Esophagus muscularis mucosa (tissue), 3 donors: ENCODE data around the gene ADAR.

Experiments
- POLR2A ChIP-seq: fragments of 450-650 bp; IDR thresholded peaks from one replicate; pipeline ENCODE4 v1.6.1; 2017; ENCODE audit warnings: antibody characterized with exemption, moderate library complexity, mild to moderate bottlenecking, low read depth
- TF ChIP-seq, protein P1 (sequence below), 3 experiments: fragments of 200-600 bp in 2 of 3; fragments of 450-650 bp in 1 of 3; sonication (generic) in 2 of 3; IDR thresholded peaks; one replicate each; pipeline ENCODE4 v1.5.1; 2017 to 2019; ENCODE audit warnings: antibody characterized with exemption in 3 of 3, mild to moderate bottlenecking in 2 of 3, moderate library complexity in 1 of 3

GRCh38 chr1:154575951-154576566 lies 31.9 kb downstream of the ADAR start:
- TF ChIP-seq, protein P1, sequence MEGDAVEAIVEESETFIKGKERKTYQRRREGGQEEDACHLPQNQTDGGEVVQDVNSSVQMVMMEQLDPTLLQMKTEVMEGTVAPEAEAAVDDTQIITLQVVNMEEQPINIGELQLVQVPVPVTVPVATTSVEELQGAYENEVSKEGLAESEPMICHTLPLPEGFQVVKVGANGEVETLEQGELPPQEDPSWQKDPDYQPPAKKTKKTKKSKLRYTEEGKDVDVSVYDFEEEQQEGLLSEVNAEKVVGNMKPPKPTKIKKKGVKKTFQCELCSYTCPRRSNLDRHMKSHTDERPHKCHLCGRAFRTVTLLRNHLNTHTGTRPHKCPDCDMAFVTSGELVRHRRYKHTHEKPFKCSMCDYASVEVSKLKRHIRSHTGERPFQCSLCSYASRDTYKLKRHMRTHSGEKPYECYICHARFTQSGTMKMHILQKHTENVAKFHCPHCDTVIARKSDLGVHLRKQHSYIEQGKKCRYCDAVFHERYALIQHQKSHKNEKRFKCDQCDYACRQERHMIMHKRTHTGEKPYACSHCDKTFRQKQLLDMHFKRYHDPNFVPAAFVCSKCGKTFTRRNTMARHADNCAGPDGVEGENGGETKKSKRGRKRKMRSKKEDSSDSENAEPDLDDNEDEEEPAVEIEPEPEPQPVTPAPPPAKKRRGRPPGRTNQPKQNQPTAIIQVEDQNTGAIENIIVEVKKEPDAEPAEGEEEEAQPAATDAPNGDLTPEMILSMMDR (IDR thresholded peaks at IDR 0.05), result no peak
- no peak for TF ChIP-seq POLR2A
